GM10248 (cell line): ENCODE results near the gene STAT4.

Experiments
- CTCF ChIA-PET: fragments of 300-600 bp; sonication (Branson Sonifier 250); formaldehyde crosslinking; extraction: SDS; loops from one replicate; lab custom pipeline; 2021; ENCODE audit warnings: antibody characterized with exemption; lab: Yijun Ruan, JAX
- POLR2A ChIA-PET: fragments of 350-650 bp; sonication (Branson Sonifier 250); formaldehyde crosslinking; extraction: SDS; loops from one replicate; lab custom pipeline; 2020; ENCODE audit warnings: antibody characterized with exemption; lab: Yijun Ruan, JAX
- DNase-seq: peaks from one replicate; pipeline ENCODE4 v3.0.0; 2012; ENCODE audit errors: extremely low spot score
- CTCF ChIP-seq: IDR thresholded peaks from 2 replicates; pipeline ENCODE4 v1.5.1; 2012; ENCODE audit warnings: mild to moderate bottlenecking, low read depth; ENCODE audit errors: extremely low read depth, missing control alignments, control extremely low read depth

Gene STAT4

GRCh38 chr2:191048073-191048472 lies 102.7 kb downstream of the STAT4 start:
- CTCF ChIA-PET, result interaction anchor here (7.5 to 8.4 kb wide), 2 partner anchors 10 to 107 kb away, joined by 81 to 187 read pairs; no protein-coding TSS in a partner anchor
- no peak for TF ChIP-seq CTCF
- no peak for DNase-seq
- POLR2A ChIA-PET, result no interaction called here

GRCh38 chr2:191045141-191045540 lies 105.7 kb downstream of the STAT4 start:
- POLR2A ChIA-PET, result no interaction called here
- CTCF ChIA-PET, result no interaction called here
- DNase-seq, result no peak

GRCh38 chr2:191043438-191043837 lies 107.4 kb downstream of the STAT4 start:
- ChIA-PET CTCF (interaction anchor here (1.0 kb wide), 1 partner anchor 9 kb away, joined by 3 read pairs; no protein-coding TSS in a partner anchor), POLR2A (no interaction called here)
- no peak for TF ChIP-seq CTCF
- DNase-seq, result no peak

More at GRCh38 chr2:191045141-191045540, 105.7 kb downstream of the STAT4 start:
- TF ChIP-seq CTCF, result no peak

GRCh38 chr2:191041418-191042161 lies 109.2 kb downstream of the STAT4 start:
- ChIA-PET POLR2A (no interaction called here), CTCF (interaction anchor here (0.7 to 9.2 kb wide), 5 partner anchors 8 to 153 kb away, joined by 3 to 81 read pairs (median 4); no protein-coding TSS in a partner anchor)
- TF ChIP-seq CTCF, result no peak
- no peak for DNase-seq

- no peak for DNase-seq
- CTCF ChIA-PET, result interaction anchor here (1.2 to 9.2 kb wide), 4 partner anchors 10 to 116 kb away, joined by 3 to 81 read pairs (median 5); no protein-coding TSS in a partner anchor
- TF ChIP-seq CTCF, result no peak
- POLR2A ChIA-PET, result no interaction called here
Measured at GRCh38 chr2:191039616-191040015, 111.2 kb downstream of the STAT4 start.

- CTCF ChIA-PET, result interaction anchor here (1.2 to 9.2 kb wide), 4 partner anchors 9 to 117 kb away, joined by 3 to 81 read pairs (median 7); no protein-coding TSS in a partner anchor
Measured at GRCh38 chr2:191038741-191039140, 112.1 kb downstream of the STAT4 start.

More at GRCh38 chr2:191038741-191039140, 112.1 kb downstream of the STAT4 start:
- POLR2A ChIA-PET, result no interaction called here
- no peak for DNase-seq
- TF ChIP-seq CTCF, result no peak
